IPS-15b (cell line): ENCODE measurements around the gene UNC80.

Experiments used
- H3K27me3 ChIP-seq: one replicate; pipeline ENCODE4 v1.6.1; 2013; ENCODE audit warnings: low read length; ENCODE audit not compliant: control insufficient read depth, insufficient read depth
- H3K36me3 ChIP-seq: one replicate; pipeline ENCODE4 v1.6.1; 2013; ENCODE audit warnings: low read length; ENCODE audit not compliant: control insufficient read depth, insufficient read depth
- H3K4me1 ChIP-seq: one replicate; pipeline ENCODE4 v1.6.1; 2013; ENCODE audit warnings: mild to moderate bottlenecking, low read length; ENCODE audit not compliant: control insufficient read depth, insufficient read depth
- H3K4me3 ChIP-seq: one replicate; pipeline ENCODE4 v1.5.1; 2013; ENCODE audit warnings: low read depth, low read length
- H3K9ac ChIP-seq: one replicate; pipeline ENCODE4 v1.6.1; 2013; ENCODE audit warnings: low read depth, mild to moderate bottlenecking, low read length
- H3K9me3 ChIP-seq: one replicate; pipeline ENCODE4 v1.6.1; 2013; ENCODE audit warnings: mild to moderate bottlenecking, low read length; ENCODE audit not compliant: control insufficient read depth, insufficient read depth

The UNC80 gene

GRCh38 chr2:210002158-210003157, 230.8 kb downstream of the UNC80 start, which contains the start of gene RPE:
RPE (plus strand) TSS chr2:210002638; CDS start chr2:210002662, 24 bp downstream.
- H3K4me3 ChIP-seq = peak within 1 kb of the TSS; percentile 82
- no peaks in the 10 kb centered on the region for H3K9me3 ChIP-seq
- H3K4me1 ChIP-seq = peaks cover 6% of the 10 kb centered on the region
- peak within 1 kb of the TSS; percentile 97 for H3K9ac ChIP-seq
- no peaks in the 10 kb centered on the region for H3K36me3 ChIP-seq
- H3K27me3 ChIP-seq = no peaks in the 10 kb centered on the region

GRCh38 chr2:210003359-210003758, 231.7 kb downstream of the UNC80 start:
- H3K36me3 ChIP-seq = no peaks in the 10 kb centered on the region
- H3K9ac ChIP-seq = peak overlapping the region; percentile 97
- peak overlapping the region; percentile 82 for H3K4me3 ChIP-seq
- H3K4me1 ChIP-seq = peaks cover 6% of the 10 kb centered on the region
- no peaks in the 10 kb centered on the region for H3K9me3 ChIP-seq
- H3K27me3 ChIP-seq = no peaks in the 10 kb centered on the region

GRCh38 chr2:210004881-210005280, 233.2 kb downstream of the UNC80 start:
- Histone ChIP-seq H3K4me1 (peaks cover 6% of the 10 kb centered on the region), H3K4me3 (no peak overlapping the region), H3K27me3 (no peaks in the 10 kb centered on the region), H3K36me3 (no peaks in the 10 kb centered on the region), H3K9me3 (no peaks in the 10 kb centered on the region), H3K9ac (no peak overlapping the region)

GRCh38 chr2:210007895-210008294, 236.3 kb downstream of the UNC80 start:
- peaks cover 6% of the 10 kb centered on the region for H3K4me1 ChIP-seq
- H3K27me3 ChIP-seq = no peaks in the 10 kb centered on the region
- no peak overlapping the region for H3K9ac ChIP-seq
- no peak overlapping the region for H3K4me3 ChIP-seq
- no peaks in the 10 kb centered on the region for H3K36me3 ChIP-seq
- H3K9me3 ChIP-seq = no peaks in the 10 kb centered on the region

GRCh38 chr2:210009126-210009525, 237.5 kb downstream of the UNC80 start:
- H3K4me1 ChIP-seq = no peaks in the 10 kb centered on the region
- no peak overlapping the region for H3K9ac ChIP-seq
- H3K4me3 ChIP-seq = no peak overlapping the region
- no peaks in the 10 kb centered on the region for H3K36me3 ChIP-seq
- no peaks in the 10 kb centered on the region for H3K9me3 ChIP-seq
- no peaks in the 10 kb centered on the region for H3K27me3 ChIP-seq

- no peaks in the 10 kb centered on the region for H3K36me3 ChIP-seq
- H3K9ac ChIP-seq = no peak overlapping the region
- H3K27me3 ChIP-seq = no peaks in the 10 kb centered on the region
- H3K4me3 ChIP-seq = no peak overlapping the region
- no peaks in the 10 kb centered on the region for H3K9me3 ChIP-seq
- no peaks in the 10 kb centered on the region for H3K4me1 ChIP-seq
Observed at GRCh38 chr2:210009896-210010295, 238.3 kb downstream of the UNC80 start.

GRCh38 chr2:210020138-210020537, 248.5 kb downstream of the UNC80 start:
- no peaks in the 10 kb centered on the region for H3K27me3 ChIP-seq
- H3K9me3 ChIP-seq = no peaks in the 10 kb centered on the region
- peaks cover 26% of the 10 kb centered on the region for H3K36me3 ChIP-seq
- H3K4me1 ChIP-seq = no peaks in the 10 kb centered on the region
- H3K9ac ChIP-seq = no peak overlapping the region
- H3K4me3 ChIP-seq = no peak overlapping the region

GRCh38 chr2:210022824-210023223, 251.2 kb downstream of the UNC80 start:
- no peaks in the 10 kb centered on the region for H3K4me1 ChIP-seq
- H3K36me3 ChIP-seq = peaks cover 11% of the 10 kb centered on the region
- no peaks in the 10 kb centered on the region for H3K27me3 ChIP-seq
- no peak overlapping the region for H3K9ac ChIP-seq
- no peaks in the 10 kb centered on the region for H3K9me3 ChIP-seq
- no peak overlapping the region for H3K4me3 ChIP-seq

- no peaks in the 10 kb centered on the region for H3K9me3 ChIP-seq
- no peak overlapping the region for H3K9ac ChIP-seq
- no peaks in the 10 kb centered on the region for H3K4me1 ChIP-seq
- no peak overlapping the region for H3K4me3 ChIP-seq
- no peaks in the 10 kb centered on the region for H3K27me3 ChIP-seq
- no peaks in the 10 kb centered on the region for H3K36me3 ChIP-seq
Observed at GRCh38 chr2:210027608-210028007, 256.0 kb downstream of the UNC80 start.

- H3K9me3 ChIP-seq = no peaks in the 10 kb centered on the region
- H3K36me3 ChIP-seq = no peaks in the 10 kb centered on the region
- no peak overlapping the region for H3K9ac ChIP-seq
- no peaks in the 10 kb centered on the region for H3K4me1 ChIP-seq
- H3K4me3 ChIP-seq = no peak overlapping the region
- no peaks in the 10 kb centered on the region for H3K27me3 ChIP-seq
Observed at GRCh38 chr2:210028178-210028577, 256.5 kb downstream of the UNC80 start.

GRCh38 chr2:210034087-210034683, 262.6 kb downstream of the UNC80 start:
- Histone ChIP-seq H3K9me3 (no peaks in the 10 kb centered on the region), H3K4me1 (no peaks in the 10 kb centered on the region), H3K27me3 (no peaks in the 10 kb centered on the region), H3K4me3 (no peak overlapping the region), H3K9ac (no peak overlapping the region), H3K36me3 (no peaks in the 10 kb centered on the region)

GRCh38 chr2:210035679-210036078, 264.0 kb downstream of the UNC80 start:
- no peaks in the 10 kb centered on the region for H3K9me3 ChIP-seq
- H3K27me3 ChIP-seq = no peaks in the 10 kb centered on the region
- H3K9ac ChIP-seq = no peak overlapping the region
- H3K36me3 ChIP-seq = no peaks in the 10 kb centered on the region
- no peak overlapping the region for H3K4me3 ChIP-seq
- no peaks in the 10 kb centered on the region for H3K4me1 ChIP-seq
